Measurements from ENCODE around the gene GNAL.

- TF ChIP-seq POLR2AphosphoS5 (IDR thresholded peaks at IDR 0.05) (no peak), POLR2A (IDR thresholded peaks at IDR 0.05) (no peak)
Observed at GRCh38 chr18:11842562-11842961, 153.5 kb downstream of the GNAL start.
